Type B pancreatic cell (in vitro differentiated cells): ENCODE data around the gene CLUH. TPM values are rescaled to one million over a fixed set of nuclear protein-coding genes. Genes with fewer than 3 reads are reported as not detected.

Experiments used
- DNase-seq: peaks from one replicate; pipeline ENCODE4 v3.0.0; 2021; ENCODE audit warnings: mixed read lengths; ENCODE audit not compliant: unreplicated experiment; ENCODE audit errors: extremely low spot score
- H3K27ac Mint-ChIP-seq: 2 replicates; pipeline ENCODE4 v1.8.0; 2021; ENCODE audit warnings: mild to moderate bottlenecking, mixed read lengths
- H3K27me3 Mint-ChIP-seq: 2 replicates; pipeline ENCODE4 v1.8.0; 2021; ENCODE audit warnings: mixed read lengths
- H3K36me3 Mint-ChIP-seq: 2 replicates; pipeline ENCODE4 v1.8.0; 2021; ENCODE audit warnings: mixed read lengths
- H3K4me1 Mint-ChIP-seq: one replicate; pipeline ENCODE4 v1.8.0; 2021; ENCODE audit warnings: mixed read lengths; ENCODE audit not compliant: unreplicated experiment
- H3K4me3 Mint-ChIP-seq: 2 replicates; pipeline ENCODE4 v1.8.0; 2021; ENCODE audit warnings: mild to moderate bottlenecking, mixed read lengths
- H3K9me3 Mint-ChIP-seq: 2 replicates; pipeline ENCODE4 v1.8.0; 2021; ENCODE audit warnings: mixed read lengths
- CTCF ChIP-seq: fragments of 200-600 bp; sonication (generic); conservative IDR thresholded peaks from 2 replicates; pipeline ENCODE4 v1.5.0; 2021; ENCODE audit warnings: antibody characterized with exemption, mild to moderate bottlenecking
- total RNA-seq: library from RNA; stranded (reverse); gene quantifications from 2 replicates; pipeline ENCODE4 v1.2.1, GENCODE V29; 2021; ENCODE audit warnings: low replicate concordance

Gene CLUH
- total RNA-seq, 1 donor from 2014 or later = 77.0 TPM

- no peaks in the 10 kb centered on the region for H3K36me3 Mint-ChIP-seq
- peaks cover 74% of the 10 kb centered on the region for H3K27me3 Mint-ChIP-seq
- H3K9me3 Mint-ChIP-seq = no peaks in the 10 kb centered on the region
- peak overlapping the region; percentile 64 for H3K4me3 Mint-ChIP-seq
- no peaks in the 10 kb centered on the region for H3K4me1 Mint-ChIP-seq
- no peak for DNase-seq
- TF ChIP-seq CTCF = no peak
- H3K27ac Mint-ChIP-seq = no peak overlapping the region
Measured at GRCh38 chr17:2750721-2751120, 39.2 kb upstream of the CLUH start.

GRCh38 chr17:2749784-2750181 lies 38.2 kb upstream of the CLUH start:
- no peak for TF ChIP-seq CTCF
- no peaks in the 10 kb centered on the region for H3K9me3 Mint-ChIP-seq
- no peak overlapping the region for H3K4me3 Mint-ChIP-seq
- H3K4me1 Mint-ChIP-seq = no peaks in the 10 kb centered on the region
- H3K27ac Mint-ChIP-seq = no peak overlapping the region
- H3K36me3 Mint-ChIP-seq = no peaks in the 10 kb centered on the region
- peaks cover 77% of the 10 kb centered on the region for H3K27me3 Mint-ChIP-seq
- DNase-seq = peak; percentile 89

GRCh38 chr17:2749058-2749783 lies 37.7 kb upstream of the CLUH start, which contains the start of gene CCDC92B:
CCDC92B (minus strand) TSS chr17:2749652; CDS start chr17:2735145, 14,507 bp downstream.
- H3K9me3 Mint-ChIP-seq = no peaks in the 10 kb centered on the region
- TF ChIP-seq CTCF = no peak

GRCh38 chr17:2745317-2746037 lies 33.9 kb upstream of the CLUH start:
- Mint-ChIP-seq H3K9me3 (no peaks in the 10 kb centered on the region), H3K27me3 (peaks cover 62% of the 10 kb centered on the region), H3K4me1 (no peaks in the 10 kb centered on the region), H3K36me3 (no peaks in the 10 kb centered on the region), H3K27ac (no peak overlapping the region), H3K4me3 (no peak overlapping the region)
- no peak for TF ChIP-seq CTCF
- DNase-seq = no peak

More at GRCh38 chr17:2749058-2749783, 37.7 kb upstream of the CLUH start, which contains the start of gene CCDC92B:
- no peak within 1 kb of the TSS for H3K27ac Mint-ChIP-seq
- no peaks in the 10 kb centered on the region for H3K36me3 Mint-ChIP-seq
- H3K4me1 Mint-ChIP-seq = no peaks in the 10 kb centered on the region
- no peak for DNase-seq
- H3K4me3 Mint-ChIP-seq = peak within 1 kb of the TSS; percentile 64
- peaks cover 76% of the 10 kb centered on the region for H3K27me3 Mint-ChIP-seq

GRCh38 chr17:2737693-2738092 lies 26.1 kb upstream of the CLUH start:
- Mint-ChIP-seq H3K27me3 (peaks cover 11% of the 10 kb centered on the region), H3K27ac (no peak overlapping the region), H3K36me3 (no peaks in the 10 kb centered on the region), H3K4me3 (no peak overlapping the region), H3K4me1 (no peaks in the 10 kb centered on the region), H3K9me3 (no peaks in the 10 kb centered on the region)
- TF ChIP-seq CTCF = no peak
- no peak for DNase-seq
